Peyer's patch (tissue), 4 donors: Measurements from ENCODE around the gene ROR1. TPM values are rescaled to one million over a fixed set of nuclear protein-coding genes. Genes with fewer than 3 reads are reported as not detected.

ENCODE experiments used
- DNase-seq, 3 donors: peaks; one replicate each; pipeline ENCODE4 v3.0.0-alpha.2; 2017 to 2019
- H3K27ac ChIP-seq, 4 donors: fragments of 200-600 bp; sonication (generic); one replicate each; pipeline ENCODE4 v1.5.1; 2016 to 2019
- H3K27me3 ChIP-seq, 2 donors: fragments of 200-600 bp; sonication (generic); one replicate each; pipeline ENCODE4 v1.5.1; 2019
- H3K36me3 ChIP-seq, 3 donors: fragments of 200-600 bp; sonication (generic); one replicate each; pipeline ENCODE4 v1.5.1; 2016 to 2019
- H3K4me1 ChIP-seq, 4 donors: fragments of 200-600 bp; sonication (generic); one replicate each; pipeline ENCODE4 v1.5.1; 2016 to 2019
- H3K4me3 ChIP-seq, 4 donors: fragments of 200-600 bp; sonication (generic); 1 replicate in 3 of 4; 2 replicates in 1 of 4; pipeline ENCODE4 v1.5.1; 2016 to 2019; ENCODE audit warnings: mild to moderate bottlenecking in 1 of 4
- H3K9me3 ChIP-seq, 4 donors: fragments of 200-600 bp; sonication (generic); one replicate each; pipeline ENCODE4 v1.5.1; 2016 to 2019; ENCODE audit warnings: mild to moderate bottlenecking in 1 of 4
- POLR2A ChIP-seq, 2 donors: fragments of 450-650 bp; IDR thresholded peaks; one replicate each; pipeline ENCODE4 v1.5.1; 2017; ENCODE audit warnings: antibody characterized with exemption in 2 of 2, mild to moderate bottlenecking in 2 of 2, moderate library complexity in 2 of 2
- total RNA-seq, 4 donors: library from RNA; depleted of rRNA; stranded (reverse); fragments of >200 nt; gene quantifications; one replicate each; pipeline ENCODE4 v1.1.0, GENCODE V29; 2016
- TF ChIP-seq, protein P1 (sequence below), 6 experiments: fragments of 450-650 bp in 4 of 6; fragments of 200-600 bp in 2 of 6; sonication (generic) in 1 of 6; IDR thresholded peaks; one replicate each; pipeline ENCODE4 v1.5.1; 2017 to 2019; ENCODE audit warnings: antibody characterized with exemption in 6 of 6, mild to moderate bottlenecking in 3 of 6, moderate library complexity in 1 of 6

The ROR1 gene
- total RNA-seq, 4 donors from 2014 or later: 1.2 to 7.4 (median 4.7) TPM

- no peaks in the 10 kb centered on the region for H3K36me3 ChIP-seq
- no peak within 1 kb of the TSS for H3K4me3 ChIP-seq
- H3K27me3 ChIP-seq: no peaks in the 10 kb centered on the region
- no peak within 1 kb of the TSS for H3K27ac ChIP-seq
- no peaks in the 10 kb centered on the region for H3K9me3 ChIP-seq
- no peak for DNase-seq
- no peak for TF ChIP-seq POLR2A (IDR thresholded peaks at IDR 0.05)
- TF ChIP-seq, protein P1, sequence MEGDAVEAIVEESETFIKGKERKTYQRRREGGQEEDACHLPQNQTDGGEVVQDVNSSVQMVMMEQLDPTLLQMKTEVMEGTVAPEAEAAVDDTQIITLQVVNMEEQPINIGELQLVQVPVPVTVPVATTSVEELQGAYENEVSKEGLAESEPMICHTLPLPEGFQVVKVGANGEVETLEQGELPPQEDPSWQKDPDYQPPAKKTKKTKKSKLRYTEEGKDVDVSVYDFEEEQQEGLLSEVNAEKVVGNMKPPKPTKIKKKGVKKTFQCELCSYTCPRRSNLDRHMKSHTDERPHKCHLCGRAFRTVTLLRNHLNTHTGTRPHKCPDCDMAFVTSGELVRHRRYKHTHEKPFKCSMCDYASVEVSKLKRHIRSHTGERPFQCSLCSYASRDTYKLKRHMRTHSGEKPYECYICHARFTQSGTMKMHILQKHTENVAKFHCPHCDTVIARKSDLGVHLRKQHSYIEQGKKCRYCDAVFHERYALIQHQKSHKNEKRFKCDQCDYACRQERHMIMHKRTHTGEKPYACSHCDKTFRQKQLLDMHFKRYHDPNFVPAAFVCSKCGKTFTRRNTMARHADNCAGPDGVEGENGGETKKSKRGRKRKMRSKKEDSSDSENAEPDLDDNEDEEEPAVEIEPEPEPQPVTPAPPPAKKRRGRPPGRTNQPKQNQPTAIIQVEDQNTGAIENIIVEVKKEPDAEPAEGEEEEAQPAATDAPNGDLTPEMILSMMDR (IDR thresholded peaks at IDR 0.05): no peak
- H3K4me1 ChIP-seq: no peaks in the 10 kb centered on the region
These were observed 429.6 kb downstream of the ROR1 start, which contains the start of gene UBE2U for GRCh38 chr1:64203420-64203819. UBE2U (plus strand) TSS chr1:64203623; CDS start chr1:64204051, 428 bp downstream.

GRCh38 chr1:64209221-64209620 is 435.4 kb downstream of the ROR1 start:
- Histone ChIP-seq H3K4me3 (no peak overlapping the region), H3K9me3 (no peaks in the 10 kb centered on the region), H3K27ac (no peak overlapping the region), H3K36me3 (no peaks in the 10 kb centered on the region), H3K27me3 (no peaks in the 10 kb centered on the region), H3K4me1 (no peaks in the 10 kb centered on the region)
- TF ChIP-seq, protein P1 (IDR thresholded peaks at IDR 0.05): no peak
- TF ChIP-seq POLR2A (IDR thresholded peaks at IDR 0.05): no peak
- DNase-seq: no peak

DNA sequence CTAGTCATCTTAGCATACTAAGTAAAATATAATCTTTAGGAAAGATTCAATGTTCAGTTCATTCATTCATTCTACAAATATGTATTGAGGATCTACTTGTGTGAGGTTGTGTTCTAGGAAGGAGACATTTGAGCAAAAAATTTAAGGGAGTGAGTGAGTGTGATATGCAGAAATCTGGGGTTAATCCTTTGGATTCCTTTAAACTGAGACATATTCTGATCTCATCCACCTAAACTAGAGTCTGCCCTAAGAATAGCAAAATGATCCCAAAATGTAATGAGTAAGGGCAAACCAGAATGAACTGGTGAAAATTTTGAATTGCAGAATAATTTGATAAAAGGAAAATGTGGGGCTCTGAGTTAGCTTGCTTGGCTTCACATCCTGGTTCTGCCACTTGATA is 438.2 kb downstream of the ROR1 start:
- no peaks in the 10 kb centered on the region for H3K27me3 ChIP-seq
- H3K27ac ChIP-seq: no peak overlapping the region
- H3K4me3 ChIP-seq: no peak overlapping the region
- no peaks in the 10 kb centered on the region for H3K36me3 ChIP-seq
- H3K9me3 ChIP-seq: no peaks in the 10 kb centered on the region
- DNase-seq: no peak
- H3K4me1 ChIP-seq: no peaks in the 10 kb centered on the region
- TF ChIP-seq, protein P1 (IDR thresholded peaks at IDR 0.05): no peak
- no peak for TF ChIP-seq POLR2A (IDR thresholded peaks at IDR 0.05)

DNA sequence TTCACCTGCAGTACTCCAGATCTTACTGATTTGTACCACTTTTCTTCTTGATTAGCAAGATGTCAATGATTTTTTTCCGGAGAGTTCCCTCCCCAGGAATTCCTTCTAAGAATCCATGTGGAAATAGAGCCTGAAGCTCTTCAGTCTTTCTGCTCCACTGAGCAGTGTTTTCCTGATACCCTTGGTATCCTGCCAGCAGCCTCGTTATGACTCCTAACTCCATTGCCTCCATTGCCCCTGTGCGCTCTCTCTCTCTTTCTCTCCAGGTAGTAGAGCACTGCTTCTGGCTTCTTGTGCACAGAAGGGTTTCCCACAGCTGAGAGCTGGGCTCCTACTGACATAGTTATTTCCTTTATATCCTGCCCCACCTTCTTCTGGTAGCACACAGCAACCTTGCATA is 441.8 kb downstream of the ROR1 start:
- Histone ChIP-seq H3K9me3 (no peaks in the 10 kb centered on the region), H3K27me3 (no peaks in the 10 kb centered on the region), H3K27ac (no peak overlapping the region), H3K4me3 (no peak overlapping the region), H3K4me1 (no peaks in the 10 kb centered on the region), H3K36me3 (no peaks in the 10 kb centered on the region)
- no peak for TF ChIP-seq POLR2A (IDR thresholded peaks at IDR 0.05)
- TF ChIP-seq, protein P1 (IDR thresholded peaks at IDR 0.05): no peak
- DNase-seq: no peak

- Histone ChIP-seq H3K27me3 (no peaks in the 10 kb centered on the region), H3K36me3 (no peaks in the 10 kb centered on the region), H3K4me1 (no peaks in the 10 kb centered on the region), H3K4me3 (no peak overlapping the region), H3K9me3 (no peaks in the 10 kb centered on the region), H3K27ac (no peak overlapping the region)
- TF ChIP-seq, protein P1 (IDR thresholded peaks at IDR 0.05): no peak
- no peak for TF ChIP-seq POLR2A (IDR thresholded peaks at IDR 0.05)
- DNase-seq: no peak
These were observed 446.4 kb downstream of the ROR1 start for GRCh38 chr1:64220241-64220640.
